Aorta (tissue), 4 donors: Measurements from ENCODE around the gene KATNA1. TPM values are rescaled to one million over a fixed set of nuclear protein-coding genes. Genes with fewer than 3 reads are reported as not detected.

ENCODE experiments used
- polyA plus RNA-seq, 2 donors: library from polyadenylated mRNA; stranded (reverse); fragments of 200-250 nt; gene quantifications; one replicate each; pipeline ENCODE4 v1.2.3, GENCODE V29; 2013
- total RNA-seq, 2 donors: library from RNA; stranded (reverse); fragmentation: NEBNext Ultra II Directional; extraction: Animal tissue kit (Norgen Biotek cat#: 25700); gene quantifications; one replicate each; pipeline ENCODE4 v1.2.1, GENCODE V29; 2021
- donor health status: healthy with polysubstance abuse.
- donor health status: Bipolar disorder and iron deficiency.
- donor health status: DM: no; HTN: no; CAD: no.
- donor health status: DM: yes; HTN: yes; CAD: no.

KATNA1 gene
- total and polyA plus RNA-seq, 4 donors, result 15.9 to 19.8 (median 17.5) TPM

Other genes starting within 250 kb of the KATNA1 start
- gene SUMO4, start 248.5 kb downstream of the KATNA1 start, total RNA-seq, result 1 to 10 TPM; 2.9 to 6.9 TPM
- gene SUMO4, start 248.5 kb downstream of the KATNA1 start, polyA plus RNA-seq, result under 1 TPM in 1 of 2 donors, not detected in 1; 0.49 TPM
- gene ZC3H12D, start 163.7 kb downstream of the KATNA1 start, total RNA-seq, result 1 to 10 TPM; 1.2 to 3.0 TPM
- 1 to 10 TPM in 1 of 2 donors, under 1 TPM in 1; 0.10 to 1.9 TPM for gene ZC3H12D, start 163.7 kb downstream of the KATNA1 start, polyA plus RNA-seq
- 10 to 100 TPM; 30.7 to 34.4 TPM for gene PPIL4, start 102.7 kb downstream of the KATNA1 start, total RNA-seq
- 10 to 100 TPM; 15.7 to 18.5 TPM for gene PPIL4, start 102.7 kb downstream of the KATNA1 start, polyA plus RNA-seq
- gene GINM1, start 82.3 kb downstream of the KATNA1 start, total RNA-seq, result 10 to 100 TPM; 67.2 to 68.1 TPM
- gene GINM1, start 82.3 kb downstream of the KATNA1 start, polyA plus RNA-seq, result 10 to 100 TPM; 43.2 to 87.6 TPM
- 10 to 100 TPM; 31.5 to 39.2 TPM for gene LATS1, start 69.4 kb upstream of the KATNA1 start, total RNA-seq
- 1 to 10 TPM; 5.4 to 7.0 TPM for gene LATS1, start 69.4 kb upstream of the KATNA1 start, polyA plus RNA-seq
- gene NUP43, start 97.8 kb upstream of the KATNA1 start, total RNA-seq, result 10 to 100 TPM; 28.6 to 32.1 TPM
- gene NUP43, start 97.8 kb upstream of the KATNA1 start, polyA plus RNA-seq, result 10 to 100 TPM in 1 of 2 donors, 1 to 10 TPM in 1; 3.6 to 10.6 TPM
- 10 to 100 TPM; 48.4 to 55.9 TPM for gene PCMT1, start 101.0 kb upstream of the KATNA1 start, total RNA-seq
- 10 to 100 TPM; 51.9 to 72.1 TPM for gene PCMT1, start 101.0 kb upstream of the KATNA1 start, polyA plus RNA-seq
- gene LRP11, start 215.6 kb upstream of the KATNA1 start, total RNA-seq, result 10 to 100 TPM; 24.4 to 35.3 TPM
- gene LRP11, start 215.6 kb upstream of the KATNA1 start, polyA plus RNA-seq, result 10 to 100 TPM in 1 of 2 donors, under 1 TPM in 1; 0.63 to 13.3 TPM
- gene RAET1E, start 249.4 kb upstream of the KATNA1 start, total RNA-seq, result under 1 TPM; 0.18 to 0.65 TPM
- 1 to 10 TPM in 1 of 2 donors, not detected in 1; 1.7 TPM for gene RAET1E, start 249.4 kb upstream of the KATNA1 start, polyA plus RNA-seq